Thyroid gland (tissue), 4 donors: ENCODE results near the gene PVALB.
A peak's percentile ranks its signal among the peaks of the same experiment; 100 is the strongest.

Experiments
- POLR2A ChIP-seq, 2 donors: fragments of 450-650 bp; IDR thresholded peaks; one replicate each; pipeline ENCODE4 v1.6.1; 2017; ENCODE audit warnings: antibody characterized with exemption in 2 of 2, mild to moderate bottlenecking in 2 of 2, moderate library complexity in 1 of 2
- TF ChIP-seq, protein P1 (sequence below), 6 experiments: fragments of 200-600 bp in 3 of 6; fragments of 450-650 bp in 3 of 6; sonication (generic) in 3 of 6; IDR thresholded peaks; one replicate each; pipeline ENCODE4 v1.5.1; 2016 to 2019; ENCODE audit warnings: antibody characterized with exemption in 6 of 6, mild to moderate bottlenecking in 2 of 6, inconsistent platforms in 1 of 6, moderate library complexity in 1 of 6

- TF ChIP-seq, protein P1, sequence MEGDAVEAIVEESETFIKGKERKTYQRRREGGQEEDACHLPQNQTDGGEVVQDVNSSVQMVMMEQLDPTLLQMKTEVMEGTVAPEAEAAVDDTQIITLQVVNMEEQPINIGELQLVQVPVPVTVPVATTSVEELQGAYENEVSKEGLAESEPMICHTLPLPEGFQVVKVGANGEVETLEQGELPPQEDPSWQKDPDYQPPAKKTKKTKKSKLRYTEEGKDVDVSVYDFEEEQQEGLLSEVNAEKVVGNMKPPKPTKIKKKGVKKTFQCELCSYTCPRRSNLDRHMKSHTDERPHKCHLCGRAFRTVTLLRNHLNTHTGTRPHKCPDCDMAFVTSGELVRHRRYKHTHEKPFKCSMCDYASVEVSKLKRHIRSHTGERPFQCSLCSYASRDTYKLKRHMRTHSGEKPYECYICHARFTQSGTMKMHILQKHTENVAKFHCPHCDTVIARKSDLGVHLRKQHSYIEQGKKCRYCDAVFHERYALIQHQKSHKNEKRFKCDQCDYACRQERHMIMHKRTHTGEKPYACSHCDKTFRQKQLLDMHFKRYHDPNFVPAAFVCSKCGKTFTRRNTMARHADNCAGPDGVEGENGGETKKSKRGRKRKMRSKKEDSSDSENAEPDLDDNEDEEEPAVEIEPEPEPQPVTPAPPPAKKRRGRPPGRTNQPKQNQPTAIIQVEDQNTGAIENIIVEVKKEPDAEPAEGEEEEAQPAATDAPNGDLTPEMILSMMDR (IDR thresholded peaks at IDR 0.05): no peak
- peak in 1 of 2 donors; percentile 12 for TF ChIP-seq POLR2A (IDR thresholded peaks at IDR 0.05)
Observed at GRCh38 chr22:36860821-36861659, 44.2 kb upstream of the PVALB start, which contains the start of gene NCF4.
